ENCODE data around the gene ERLEC1. TPM values are rescaled to one million over a fixed set of nuclear protein-coding genes. Genes with fewer than 3 reads are reported as not detected.
A peak's percentile ranks its signal among the peaks of the same experiment; 100 is the strongest.

ERLEC1 gene
- total and polyA plus RNA-seq, 2 of the 4 experiments (the other 2 are of a cell fraction), result 40.3 to 53.4 TPM

DNA sequence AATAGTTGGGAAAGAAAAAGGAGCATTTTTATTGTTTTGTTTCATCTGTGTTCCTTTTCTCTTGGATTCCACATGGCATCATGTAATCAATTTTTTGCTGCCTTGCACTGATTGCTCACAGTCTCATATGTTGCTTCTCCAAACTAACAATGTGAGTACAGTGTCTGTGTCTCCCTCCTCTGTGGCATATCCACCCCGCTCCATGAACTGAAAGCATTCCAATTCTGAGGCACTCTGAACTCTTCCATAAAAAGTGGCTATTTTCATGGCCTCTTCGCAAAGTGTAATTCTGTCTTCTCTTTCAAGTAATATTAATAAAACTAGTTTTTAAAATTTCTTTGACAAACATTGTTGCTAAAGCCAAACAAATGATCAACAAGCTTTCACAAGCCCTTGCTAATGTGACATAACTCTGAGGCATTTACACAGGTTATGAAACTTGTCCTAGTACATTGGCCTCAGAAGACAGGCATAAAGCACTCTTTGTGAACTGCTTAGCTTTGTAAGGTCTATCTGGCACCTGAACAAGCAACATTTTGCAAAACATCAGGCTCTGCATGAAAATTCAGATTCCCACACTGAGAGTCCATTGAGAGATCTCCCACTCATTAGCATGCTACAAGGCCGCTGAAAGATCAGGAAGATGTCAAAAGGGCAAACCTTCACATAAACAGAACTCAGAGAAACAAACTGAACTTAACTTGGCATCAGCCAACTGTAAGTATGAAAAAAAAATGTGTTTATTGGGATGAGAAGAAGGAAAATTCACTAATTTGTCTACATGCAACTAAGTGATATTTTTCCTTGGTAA, 39.9 kb downstream of the ERLEC1 start:
- H3K27me3 ChIP-seq (ENCODE audit: control insufficient read depth, insufficient read depth, low read length), result no peaks in the 10 kb centered on the region
- H3K56ac ChIP-seq (ENCODE audit: extremely low read depth, insufficient read depth, low read length), result no peak overlapping the region
- DNase-seq (peak; percentile 29), ATAC-seq (ENCODE audit: low read depth) (peak; percentile 68)
- no CpG with 5 or more reads among the region's 3 CpGs for WGBS, 2 experiments (ENCODE audit: extremely low coverage in 2 of 2, insufficient read length in 1 of 2)
- H4K91ac ChIP-seq (ENCODE audit: insufficient read depth, low read depth, low read length), result no peak overlapping the region
- TF ChIP-seq SMC3 (IDR thresholded peaks at IDR 0.05; ENCODE audit: low read depth, low read length) (no peak), BHLHE40 (IDR thresholded peaks at IDR 0.05; ENCODE audit: low read depth, low read length) (no peak), RFX5 (IDR thresholded peaks at IDR 0.05; ENCODE audit: low read depth, low read length) (no peak), POLR2A (IDR thresholded peaks at IDR 0.05; ENCODE audit: low read depth, low read length) (no peak), MAZ (IDR thresholded peaks at IDR 0.05; ENCODE audit: borderline replicate concordance, low read depth, low read length) (no peak), MAFK (IDR thresholded peaks at IDR 0.05; ENCODE audit: low read depth, low read length) (no peak), FOS (IDR thresholded peaks at IDR 0.05; ENCODE audit: low read depth, low read length) (no peak), RAD21 (IDR thresholded peaks at IDR 0.05; ENCODE audit: low read length) (no peak), RCOR1 (IDR thresholded peaks at IDR 0.05; ENCODE audit: insufficient replicate concordance, low read length) (no peak), MXI1 (IDR thresholded peaks at IDR 0.05; ENCODE audit: borderline replicate concordance, low read depth, low read length) (no peak), CHD1 (IDR thresholded peaks at IDR 0.05; ENCODE audit: low read depth, low read length) (no peak), CEBPB (IDR thresholded peaks at IDR 0.05; ENCODE audit: low read depth, low read length) (no peak)
- TF ChIP-seq, protein P1, sequence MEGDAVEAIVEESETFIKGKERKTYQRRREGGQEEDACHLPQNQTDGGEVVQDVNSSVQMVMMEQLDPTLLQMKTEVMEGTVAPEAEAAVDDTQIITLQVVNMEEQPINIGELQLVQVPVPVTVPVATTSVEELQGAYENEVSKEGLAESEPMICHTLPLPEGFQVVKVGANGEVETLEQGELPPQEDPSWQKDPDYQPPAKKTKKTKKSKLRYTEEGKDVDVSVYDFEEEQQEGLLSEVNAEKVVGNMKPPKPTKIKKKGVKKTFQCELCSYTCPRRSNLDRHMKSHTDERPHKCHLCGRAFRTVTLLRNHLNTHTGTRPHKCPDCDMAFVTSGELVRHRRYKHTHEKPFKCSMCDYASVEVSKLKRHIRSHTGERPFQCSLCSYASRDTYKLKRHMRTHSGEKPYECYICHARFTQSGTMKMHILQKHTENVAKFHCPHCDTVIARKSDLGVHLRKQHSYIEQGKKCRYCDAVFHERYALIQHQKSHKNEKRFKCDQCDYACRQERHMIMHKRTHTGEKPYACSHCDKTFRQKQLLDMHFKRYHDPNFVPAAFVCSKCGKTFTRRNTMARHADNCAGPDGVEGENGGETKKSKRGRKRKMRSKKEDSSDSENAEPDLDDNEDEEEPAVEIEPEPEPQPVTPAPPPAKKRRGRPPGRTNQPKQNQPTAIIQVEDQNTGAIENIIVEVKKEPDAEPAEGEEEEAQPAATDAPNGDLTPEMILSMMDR (conservative IDR thresholded peaks at IDR 0.05; ENCODE audit: low read depth, low read length), result no peak
- TF ChIP-seq, protein P2, sequence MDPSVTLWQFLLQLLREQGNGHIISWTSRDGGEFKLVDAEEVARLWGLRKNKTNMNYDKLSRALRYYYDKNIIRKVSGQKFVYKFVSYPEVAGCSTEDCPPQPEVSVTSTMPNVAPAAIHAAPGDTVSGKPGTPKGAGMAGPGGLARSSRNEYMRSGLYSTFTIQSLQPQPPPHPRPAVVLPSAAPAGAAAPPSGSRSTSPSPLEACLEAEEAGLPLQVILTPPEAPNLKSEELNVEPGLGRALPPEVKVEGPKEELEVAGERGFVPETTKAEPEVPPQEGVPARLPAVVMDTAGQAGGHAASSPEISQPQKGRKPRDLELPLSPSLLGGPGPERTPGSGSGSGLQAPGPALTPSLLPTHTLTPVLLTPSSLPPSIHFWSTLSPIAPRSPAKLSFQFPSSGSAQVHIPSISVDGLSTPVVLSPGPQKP (IDR thresholded peaks at IDR 0.05; ENCODE audit: borderline replicate concordance, low read depth, low read length), result no peak
- TF ChIP-seq, protein P3, sequence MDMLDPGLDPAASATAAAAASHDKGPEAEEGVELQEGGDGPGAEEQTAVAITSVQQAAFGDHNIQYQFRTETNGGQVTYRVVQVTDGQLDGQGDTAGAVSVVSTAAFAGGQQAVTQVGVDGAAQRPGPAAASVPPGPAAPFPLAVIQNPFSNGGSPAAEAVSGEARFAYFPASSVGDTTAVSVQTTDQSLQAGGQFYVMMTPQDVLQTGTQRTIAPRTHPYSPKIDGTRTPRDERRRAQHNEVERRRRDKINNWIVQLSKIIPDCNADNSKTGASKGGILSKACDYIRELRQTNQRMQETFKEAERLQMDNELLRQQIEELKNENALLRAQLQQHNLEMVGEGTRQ (IDR thresholded peaks at IDR 0.05; ENCODE audit: low read depth, low read length), result no peak
- no peak overlapping the region for H4K5ac ChIP-seq (ENCODE audit: low read depth, low read length)
- peak overlapping the region; percentile 31; the same call in 1 of the 2 replicates for H3K4me2 ChIP-seq (ENCODE audit: low read depth, low read length)
- no peak overlapping the region for H2BK5ac ChIP-seq (ENCODE audit: low read depth, low read length, poor library complexity, severe bottlenecking)
- H4K8ac ChIP-seq (ENCODE audit: low read depth in 2 of 2, low read length in 2 of 2), result no peak overlapping the region
- peaks cover 3% of the 10 kb centered on the region; the same call in 1 of the 2 replicates for H3K36me3 ChIP-seq (ENCODE audit: control insufficient read depth, insufficient read depth, low read length)
- no TSS peak for BruUV-seq (replicated peaks)
- no peaks in the 10 kb centered on the region for H3K9me1 ChIP-seq (ENCODE audit: insufficient read depth, low read length)
- no peak overlapping the region for H3K18ac ChIP-seq (ENCODE audit: low read depth, low read length)
- ChIA-PET POLR2A (ENCODE audit: unreplicated experiment) (no interaction called here), CTCF (no interaction called here)
- H2BK120ac ChIP-seq (ENCODE audit: low read depth, low read length), result no peak overlapping the region
- no peak overlapping the region for H2AK9ac ChIP-seq (replicated peaks; ENCODE audit: low read depth, low read length, poor library complexity)
- H2AFZ ChIP-seq (replicated peaks; ENCODE audit: low read length, poor library complexity), result no peak overlapping the region
- H3K27ac ChIP-seq (ENCODE audit: insufficient read depth, low read length), result no peak overlapping the region; the same call in 1 of the 2 replicates
- H3K9me3 ChIP-seq (ENCODE audit: control insufficient read depth, insufficient read depth, low read length), result no peaks in the 10 kb centered on the region
- no peak overlapping the region for H2BK15ac ChIP-seq (ENCODE audit: low read depth, low read length)
- H2AK5ac ChIP-seq (ENCODE audit: low read depth, low read length), result no peak overlapping the region
- no peak overlapping the region for H3K4me3 ChIP-seq (ENCODE audit: insufficient read depth, low read depth, low read length)
- H3K14ac ChIP-seq (replicated peaks; ENCODE audit: low read depth, low read length), result no peak overlapping the region
- intact Hi-C loops (cut with micrococcal nuclease), result no loop called here
- in situ Hi-C loops (cut with MboI; ENCODE audit: low sequenced_read_pairs), result no loop called here
- H3K4me1 ChIP-seq (ENCODE audit: control insufficient read depth, insufficient read depth, low read length), result 0 out of 2 replicates have a peak, but pooled peaks cover 5% of the 10 kb centered on the region
- dilution Hi-C loops (cut with HindIII; ENCODE audit: low sequenced_read_pairs, unreplicated experiment), result no loop called here
- peaks cover 0 to 4% of the 10 kb centered on the region in 2 experiments; a peak in 1 of 4 replicates for H3K79me1 ChIP-seq (ENCODE audit: low read depth in 1 of 2, low read length in 2 of 2)
- no peak overlapping the region for H3K9ac ChIP-seq (ENCODE audit: low read depth, low read length)
- no peak overlapping the region for H3K23ac ChIP-seq (ENCODE audit: low read depth, low read length)
- H2BK20ac ChIP-seq (ENCODE audit: low read depth, low read length), result no peak overlapping the region
- no peaks in the 10 kb centered on the region for H4K20me1 ChIP-seq (ENCODE audit: insufficient read depth, low read length)
- no peak overlapping the region for H3K4ac ChIP-seq (ENCODE audit: low read depth, low read length)
